Skeletal muscle tissue (tissue), 4 donors: ENCODE data around the gene KCNC1. TPM values are rescaled to one million over a fixed set of nuclear protein-coding genes. Genes with fewer than 3 reads are reported as not detected.

ENCODE experiments used
- H3K27ac ChIP-seq: one replicate; pipeline ENCODE4 v1.7.0; 2013; ENCODE audit warnings: mild to moderate bottlenecking, low read depth, low read length, inconsistent platforms
- H3K27me3 ChIP-seq, 3 donors: one replicate each; pipeline ENCODE4 v1.7.0; 2013; ENCODE audit warnings: low read length in 3 of 3; ENCODE audit not compliant: control insufficient read depth in 3 of 3, insufficient read depth in 3 of 3
- H3K36me3 ChIP-seq, 3 donors: one replicate each; pipeline ENCODE4 v1.7.0; 2013; ENCODE audit warnings: low read length in 3 of 3; ENCODE audit not compliant: control insufficient read depth in 3 of 3, insufficient read depth in 3 of 3
- H3K4me1 ChIP-seq, 3 donors: one replicate each; pipeline ENCODE4 v1.7.0; 2013; ENCODE audit warnings: low read length in 3 of 3, mild to moderate bottlenecking in 3 of 3; ENCODE audit not compliant: control insufficient read depth in 3 of 3, insufficient read depth in 3 of 3
- H3K4me3 ChIP-seq, 3 donors: one replicate each; pipeline ENCODE4 v1.7.0; 2013; ENCODE audit warnings: low read length in 3 of 3
- H3K9ac ChIP-seq, 3 donors: one replicate each; pipeline ENCODE4 v1.7.0; 2013; ENCODE audit warnings: low read length in 3 of 3, mild to moderate bottlenecking in 3 of 3, moderate library complexity in 2 of 3, low read depth in 1 of 3
- H3K9me3 ChIP-seq, 3 donors: one replicate each; pipeline ENCODE4 v1.7.0; 2013; ENCODE audit warnings: low read length in 3 of 3; ENCODE audit not compliant: control insufficient read depth in 3 of 3
- total RNA-seq: library from RNA; depleted of rRNA; stranded (reverse); fragments of >200 nt; gene quantifications from one replicate; pipeline ENCODE4 v1.2.3, GENCODE V29; 2014
- donor health status: Osteomylitis.

The KCNC1 gene
- total RNA-seq, 1 donor from 2014 or later, result under 0.01 TPM

DNA sequence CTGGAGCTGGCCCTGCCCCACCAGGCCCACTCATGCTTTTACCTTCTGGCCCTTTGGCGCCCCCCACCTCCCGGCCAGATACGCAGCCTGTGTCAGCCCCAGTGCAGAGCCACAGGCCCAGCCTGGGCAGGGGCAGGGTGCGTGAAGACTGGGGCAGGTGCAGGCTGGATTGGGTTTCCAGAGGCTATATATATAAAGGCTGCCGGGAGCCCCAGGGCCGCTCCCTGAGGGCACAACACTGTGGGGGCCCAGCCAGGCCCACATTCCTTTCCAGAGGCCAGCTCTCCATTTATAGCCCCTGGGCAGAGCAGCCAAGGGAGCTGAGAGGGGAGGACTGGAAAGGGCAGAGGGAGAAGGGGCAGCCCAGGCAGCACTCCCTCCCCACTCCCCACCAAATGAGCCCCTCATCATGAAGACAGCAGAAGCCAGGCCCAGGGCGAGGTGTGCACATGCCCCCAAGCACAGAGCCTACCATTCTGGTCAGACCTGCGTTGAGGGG, 20.2 kb upstream of the KCNC1 start:
- H3K4me3 ChIP-seq, result peak overlapping the region; percentile 31 to 65 (median 56)
- peak overlapping the region; percentile 77 to 91 (median 77) for H3K9ac ChIP-seq
- H3K4me1 ChIP-seq, result peaks cover 37 to 73% (median 48%) of the 10 kb centered on the region in 3 donors
- H3K36me3 ChIP-seq, result no peaks in the 10 kb centered on the region
- peaks cover 0 to 10% (median 5%) of the 10 kb centered on the region in 3 donors for H3K27me3 ChIP-seq
- H3K9me3 ChIP-seq, result no peaks in the 10 kb centered on the region
- peak overlapping the region; percentile 91 for H3K27ac ChIP-seq

DNA sequence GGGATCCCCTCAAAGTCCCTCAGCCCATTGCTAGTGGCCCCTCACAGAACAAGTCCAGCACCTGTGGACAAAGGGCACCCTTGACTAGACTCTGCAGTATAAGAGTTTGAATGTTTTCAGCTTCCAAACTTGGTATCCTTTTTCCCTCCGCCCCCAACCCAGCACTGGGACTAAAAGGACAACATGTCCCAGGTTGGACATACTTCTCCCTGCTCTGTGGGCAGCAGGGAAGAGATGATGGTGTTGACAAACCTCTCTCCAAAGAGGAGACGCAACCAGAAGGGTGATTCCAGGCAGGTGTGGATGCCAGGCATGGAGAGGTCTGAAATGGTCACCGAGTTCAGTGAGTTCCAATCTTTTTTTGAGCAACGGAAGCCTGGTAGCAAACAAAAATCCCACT, 19.7 kb upstream of the KCNC1 start:
- H3K9ac ChIP-seq, result peak overlapping the region; percentile 73 to 91 (median 77)
- peaks cover 37 to 76% (median 51%) of the 10 kb centered on the region in 3 donors for H3K4me1 ChIP-seq
- H3K27ac ChIP-seq, result peak overlapping the region; percentile 91

DNA sequence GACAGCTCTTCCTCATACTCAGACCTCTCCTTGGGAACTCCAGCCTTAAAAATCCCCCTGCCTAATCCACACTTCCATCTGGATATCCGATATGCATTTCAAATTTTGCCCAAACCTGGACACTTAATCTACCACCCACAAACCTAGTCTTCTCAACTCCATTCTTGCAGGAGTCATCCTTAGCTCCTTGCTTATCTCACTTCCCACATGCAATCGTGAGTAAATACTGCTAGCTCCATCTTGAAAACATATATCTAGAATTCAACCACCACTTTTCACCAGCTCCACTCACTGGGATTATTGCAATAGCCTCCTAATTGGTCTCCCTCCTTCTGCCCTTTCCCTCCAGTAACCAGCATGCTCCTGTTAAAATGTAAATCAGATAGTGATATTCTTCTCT, 17.8 kb upstream of the KCNC1 start:
- no peak overlapping the region for H3K27ac ChIP-seq
- H3K9me3 ChIP-seq, result no peaks in the 10 kb centered on the region
- no peak overlapping the region for H3K4me3 ChIP-seq
- H3K4me1 ChIP-seq, result peaks cover 38 to 70% (median 54%) of the 10 kb centered on the region in 3 donors
- peaks cover 8 to 21% (median 11%) of the 10 kb centered on the region in 3 donors for H3K27me3 ChIP-seq
- peaks cover 0 to 12% (median 0%) of the 10 kb centered on the region in 3 donors for H3K36me3 ChIP-seq
- H3K9ac ChIP-seq, result no peak overlapping the region

More for the DNA sequence above, 19.7 kb upstream of the KCNC1 start:
- H3K27me3 ChIP-seq, result peaks cover 3 to 8% (median 5%) of the 10 kb centered on the region in 3 donors
- peak overlapping the region; percentile 31 to 65 (median 56) for H3K4me3 ChIP-seq
- no peaks in the 10 kb centered on the region for H3K9me3 ChIP-seq
- H3K36me3 ChIP-seq, result no peaks in the 10 kb centered on the region

DNA sequence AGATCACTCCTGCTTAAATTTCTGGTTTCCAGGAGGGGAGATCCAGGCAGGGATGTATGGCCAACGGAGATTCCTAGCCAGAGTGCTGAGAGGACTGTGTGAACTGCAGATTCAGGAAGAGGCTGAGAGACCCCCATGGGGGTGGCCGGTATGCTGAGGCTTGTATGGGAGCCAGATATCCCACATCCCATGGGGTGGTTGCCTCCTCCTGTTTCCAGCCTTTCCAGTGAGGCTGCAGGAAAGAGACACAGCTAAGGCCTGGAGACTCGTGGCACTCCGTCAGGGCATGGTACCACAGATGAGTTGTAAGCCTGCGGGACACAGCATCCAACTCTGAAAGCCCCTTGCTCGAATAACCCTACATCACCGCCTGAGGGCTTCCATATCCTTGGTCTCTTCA, 16.6 kb upstream of the KCNC1 start:
- Histone ChIP-seq H3K27me3 (peaks cover 8 to 27% (median 16%) of the 10 kb centered on the region in 3 donors), H3K27ac (peak overlapping the region; percentile 93), H3K4me1 (peaks cover 35 to 72% (median 51%) of the 10 kb centered on the region in 3 donors), H3K36me3 (peaks cover 3 to 20% (median 6%) of the 10 kb centered on the region in 3 donors), H3K9me3 (no peaks in the 10 kb centered on the region), H3K9ac (peak overlapping the region in 1 of 3 donors; percentile 96), H3K4me3 (peak overlapping the region; percentile 75 to 78 (median 76))

DNA sequence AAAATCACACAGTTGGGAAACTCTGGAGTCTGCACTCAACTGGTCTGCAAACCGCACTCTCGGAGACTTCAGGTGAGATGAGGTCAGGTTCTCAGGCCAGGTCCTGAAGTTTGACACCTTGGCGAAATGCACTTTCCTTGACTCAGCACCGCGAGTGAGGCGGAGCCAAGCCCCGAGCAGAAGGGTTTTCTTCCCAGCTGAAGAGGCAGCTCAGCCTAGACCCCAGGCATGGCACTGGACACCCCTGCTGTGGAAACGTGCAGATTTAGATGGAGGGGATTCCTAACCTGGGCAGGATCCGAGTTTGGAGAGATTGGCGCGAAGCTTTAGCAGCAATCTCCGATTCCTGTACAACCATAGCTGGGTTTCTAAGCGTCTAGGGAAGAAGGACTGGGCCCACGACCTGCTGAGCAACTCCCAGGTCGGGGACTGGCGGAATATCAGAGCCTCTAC, 16.0 kb upstream of the KCNC1 start:
- Histone ChIP-seq H3K9ac (peak overlapping the region; percentile 87 to 96 (median 89)), H3K27ac (peak overlapping the region; percentile 93), H3K4me1 (peaks cover 32 to 67% (median 47%) of the 10 kb centered on the region in 3 donors), H3K9me3 (no peaks in the 10 kb centered on the region), H3K27me3 (peaks cover 8 to 27% (median 16%) of the 10 kb centered on the region in 3 donors), H3K36me3 (peaks cover 6 to 23% (median 6%) of the 10 kb centered on the region in 3 donors), H3K4me3 (peak overlapping the region; percentile 75 to 78 (median 76))

DNA sequence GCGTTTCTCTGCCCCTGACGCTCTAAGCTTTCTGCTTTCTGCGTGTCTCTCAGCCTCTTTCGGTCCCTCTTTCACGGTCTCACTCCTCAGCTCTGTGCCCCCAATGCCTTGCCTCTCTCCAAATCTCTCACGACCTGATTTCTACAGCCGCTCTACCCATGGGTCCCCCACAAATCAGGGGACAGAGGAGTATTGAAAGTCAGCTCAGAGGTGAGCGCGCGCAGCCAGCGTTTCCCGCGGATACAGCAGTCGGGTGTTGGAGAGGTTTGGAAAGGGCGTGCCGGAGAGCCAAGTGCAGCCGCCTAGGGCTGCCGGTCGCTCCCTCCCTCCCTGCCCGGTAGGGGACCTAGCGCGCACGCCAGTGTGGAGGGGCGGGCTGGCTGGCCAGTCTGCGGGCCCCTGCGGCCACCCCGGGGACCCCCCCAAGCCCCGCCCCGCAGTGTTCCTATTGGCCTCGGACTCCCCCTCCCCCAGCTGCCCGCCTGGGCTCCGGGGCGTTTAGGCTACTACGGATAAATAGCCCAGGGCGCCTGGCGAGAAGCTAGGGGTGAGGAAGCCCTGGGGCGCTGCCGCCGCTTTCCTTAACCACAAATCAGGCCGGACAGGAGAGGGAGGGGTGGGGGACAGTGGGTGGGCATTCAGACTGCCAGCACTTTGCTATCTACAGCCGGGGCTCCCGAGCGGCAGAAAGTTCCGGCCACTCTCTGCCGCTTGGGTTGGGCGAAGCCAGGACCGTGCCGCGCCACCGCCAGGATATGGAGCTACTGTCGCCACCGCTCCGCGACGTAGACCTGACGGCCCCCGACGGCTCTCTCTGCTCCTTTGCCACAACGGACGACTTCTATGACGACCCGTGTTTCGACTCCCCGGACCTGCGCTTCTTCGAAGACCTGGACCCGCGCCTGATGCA, 15.3 kb upstream of the KCNC1 start, which contains the start of gene MYOD1:
Gene MYOD1 (plus strand): TSS at position 544 of the 910 bp plus-strand sequence. CDS start 212 bp downstream, at position 756.
- H3K9ac ChIP-seq, result peak within 1 kb of the TSS; percentile 91 to 98 (median 91)
- H3K4me1 ChIP-seq, result peaks cover 26 to 61% (median 40%) of the 10 kb centered on the region in 3 donors
- H3K4me3 ChIP-seq, result peak within 1 kb of the TSS; percentile 78 to 94 (median 81)
- peaks cover 6 to 23% (median 6%) of the 10 kb centered on the region in 3 donors for H3K36me3 ChIP-seq
- H3K27me3 ChIP-seq, result peaks cover 8 to 27% (median 16%) of the 10 kb centered on the region in 3 donors
- peak within 1 kb of the TSS; percentile 93 for H3K27ac ChIP-seq
- H3K9me3 ChIP-seq, result no peaks in the 10 kb centered on the region

DNA sequence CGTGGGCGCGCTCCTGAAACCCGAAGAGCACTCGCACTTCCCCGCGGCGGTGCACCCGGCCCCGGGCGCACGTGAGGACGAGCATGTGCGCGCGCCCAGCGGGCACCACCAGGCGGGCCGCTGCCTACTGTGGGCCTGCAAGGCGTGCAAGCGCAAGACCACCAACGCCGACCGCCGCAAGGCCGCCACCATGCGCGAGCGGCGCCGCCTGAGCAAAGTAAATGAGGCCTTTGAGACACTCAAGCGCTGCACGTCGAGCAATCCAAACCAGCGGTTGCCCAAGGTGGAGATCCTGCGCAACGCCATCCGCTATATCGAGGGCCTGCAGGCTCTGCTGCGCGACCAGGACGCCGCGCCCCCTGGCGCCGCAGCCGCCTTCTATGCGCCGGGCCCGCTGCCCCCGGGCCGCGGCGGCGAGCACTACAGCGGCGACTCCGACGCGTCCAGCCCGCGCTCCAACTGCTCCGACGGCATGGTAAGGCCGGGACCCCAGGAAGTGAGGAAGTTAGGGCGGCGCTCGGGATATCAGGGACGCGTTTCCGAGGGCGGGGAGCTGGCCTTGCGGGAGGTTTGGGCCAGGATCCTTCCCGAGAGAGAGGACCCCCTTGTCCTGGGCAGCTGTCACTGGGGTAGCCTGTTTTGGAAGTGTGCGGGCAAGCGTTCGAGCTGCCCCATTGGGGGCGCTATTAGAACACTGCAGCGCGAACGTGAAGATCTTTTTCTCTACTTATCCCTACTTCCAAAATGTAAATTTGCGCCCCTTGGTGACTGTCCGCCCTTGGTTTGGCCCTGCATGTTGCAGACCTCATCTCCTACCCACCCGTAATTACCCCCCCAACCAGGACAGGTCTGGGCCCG, 14.4 kb upstream of the KCNC1 start:
- no peaks in the 10 kb centered on the region for H3K9me3 ChIP-seq
- H3K36me3 ChIP-seq, result peaks cover 6 to 23% (median 6%) of the 10 kb centered on the region in 3 donors
- peak overlapping the region; percentile 78 to 94 (median 81) for H3K4me3 ChIP-seq
- peaks cover 20 to 54% (median 33%) of the 10 kb centered on the region in 3 donors for H3K4me1 ChIP-seq
- peak overlapping the region; percentile 91 to 98 (median 91) for H3K9ac ChIP-seq
- H3K27me3 ChIP-seq, result peaks cover 8 to 23% (median 16%) of the 10 kb centered on the region in 3 donors
- peak overlapping the region; percentile 93 for H3K27ac ChIP-seq

DNA sequence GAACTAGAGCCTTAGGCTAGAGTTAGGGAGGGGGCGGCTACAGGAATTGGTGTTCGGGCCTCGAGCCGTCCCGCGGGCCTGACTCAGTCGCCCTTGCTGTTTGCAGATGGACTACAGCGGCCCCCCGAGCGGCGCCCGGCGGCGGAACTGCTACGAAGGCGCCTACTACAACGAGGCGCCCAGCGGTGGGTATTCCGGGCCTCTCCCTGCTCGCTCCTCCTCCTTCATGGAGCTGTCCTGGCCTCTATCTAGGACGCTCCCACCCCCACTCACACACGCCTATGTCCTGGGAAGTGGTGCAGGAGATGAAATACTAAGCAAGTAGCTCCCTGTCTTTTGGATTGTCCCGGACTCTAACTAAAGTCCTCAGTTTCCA, 13.8 kb upstream of the KCNC1 start:
- Histone ChIP-seq H3K27ac (peak overlapping the region; percentile 93), H3K4me3 (peak overlapping the region; percentile 78 to 94 (median 81)), H3K36me3 (peaks cover 6 to 23% (median 6%) of the 10 kb centered on the region in 3 donors), H3K4me1 (peaks cover 20 to 54% (median 32%) of the 10 kb centered on the region in 3 donors), H3K9ac (peak overlapping the region; percentile 91 to 98 (median 91)), H3K9me3 (no peaks in the 10 kb centered on the region), H3K27me3 (peaks cover 8 to 26% (median 16%) of the 10 kb centered on the region in 3 donors)
